HepG2 (cell line): ENCODE measurements around the gene ADAM15. TPM values are rescaled to one million over a fixed set of nuclear protein-coding genes. Genes with fewer than 3 reads are reported as not detected.

Experiments used
- ARID3A ChIP-seq: IDR thresholded peaks from 2 replicates; pipeline ENCODE4 v1.6.1; 2012; ENCODE audit warnings: low read depth, low read length, improper control_type of control experiment
- CBX5 ChIP-seq: sonication (generic); formaldehyde crosslinking; IDR thresholded peaks from 2 replicates; pipeline ENCODE4 v1.4.0; 2020; ENCODE audit warnings: missing genetic modification reagents, borderline replicate concordance
- ELF1 ChIP-seq: sonication (generic); formaldehyde crosslinking; IDR thresholded peaks from 2 replicates; pipeline ENCODE4 v1.4.0; 2020; ENCODE audit warnings: missing genetic modification reagents
- ELF3 ChIP-seq: IDR thresholded peaks from 2 replicates; pipeline ENCODE4 v1.6.1; 2016; ENCODE audit warnings: missing genetic modification reagents, missing compliant biosample characterization
- ESRRA ChIP-seq: sonication (generic); formaldehyde crosslinking; IDR thresholded peaks from 2 replicates; pipeline ENCODE4 v1.5.1; 2020; ENCODE audit warnings: mild to moderate bottlenecking, low read depth, missing genetic modification reagents
- FUBP1 ChIP-seq: sonication (generic); formaldehyde crosslinking; IDR thresholded peaks from 2 replicates; pipeline ENCODE4 v1.5.1; 2020; ENCODE audit warnings: missing genetic modification reagents, mild to moderate bottlenecking, borderline replicate concordance
- HDAC1 ChIP-seq: sonication (generic); formaldehyde crosslinking; IDR thresholded peaks from 2 replicates; pipeline ENCODE4 v1.5.1; 2020; ENCODE audit warnings: mild to moderate bottlenecking, missing genetic modification reagents
- KAT7 ChIP-seq: IDR thresholded peaks from 2 replicates; pipeline ENCODE4 v1.6.1; 2018; ENCODE audit warnings: borderline replicate concordance, missing compliant biosample characterization
- KDM6A ChIP-seq: IDR thresholded peaks from 2 replicates; pipeline ENCODE4 v1.6.1; 2016; ENCODE audit warnings: low read depth
- MIER2 ChIP-seq: IDR thresholded peaks from 2 replicates; pipeline ENCODE4 v1.6.1; 2016; ENCODE audit warnings: missing biosample characterization, missing genetic modification reagents
- NFKBIZ ChIP-seq: IDR thresholded peaks from 2 replicates; pipeline ENCODE4 v1.6.1; 2018; ENCODE audit warnings: missing genetic modification reagents, missing compliant biosample characterization
- POGK ChIP-seq: sonication (generic); formaldehyde crosslinking; conservative IDR thresholded peaks from 2 replicates; pipeline ENCODE4 v1.8.0; 2022; ENCODE audit warnings: mild to moderate bottlenecking, moderate library complexity, missing genetic modification reagents
- SRSF1 ChIP-seq: fragments of 200-400 bp; formaldehyde crosslinking; optimal IDR thresholded peaks from 2 replicates; pipeline ENCODE3; 2017; ENCODE audit warnings: mild to moderate bottlenecking, low read depth, low read length, moderate library complexity
- XRCC5 ChIP-seq: fragments of 200-400 bp; formaldehyde crosslinking; optimal IDR thresholded peaks from 2 replicates; pipeline ENCODE3; 2017; ENCODE audit warnings: mild to moderate bottlenecking, low read length
- ZBTB33 ChIP-seq: sonication (generic); formaldehyde crosslinking; IDR thresholded peaks from 2 replicates; pipeline ENCODE4 v1.4.0; 2020; ENCODE audit warnings: missing genetic modification reagents
- ZNF230 ChIP-seq: sonication (generic); formaldehyde crosslinking; IDR thresholded peaks from 2 replicates; pipeline ENCODE4 v1.4.0; 2020; ENCODE audit warnings: mild to moderate bottlenecking, missing genetic modification reagents
- polyA plus RNA-seq, 8 experiments: library from polyadenylated mRNA; depleted of rRNA in 3 of 8; stranded (reverse) in 7 of 8; unstranded in 1 of 8; fragments of >200 nt; fragmentation: Illumina TruSeq in 4 of 8; extraction: Trizol in 4 of 8; gene quantifications; 2 replicates each; pipeline versions ENCODE4 v1.2.1 to v1.2.3, GENCODE V29; 2011 to 2016; ENCODE audit warnings: low read depth in 4 of 8, missing spikeins in 1 of 8, mixed read lengths in 1 of 8; ENCODE audit not compliant: insufficient read depth in 1 of 8
- total RNA-seq, 5 experiments: library from RNA; depleted of rRNA; stranded (reverse); fragments of >200 nt; fragmentation: Illumina TruSeq; extraction: Trizol; gene quantifications; 2 replicates each; pipeline ENCODE4 v1.2.3, GENCODE V29; 2016; ENCODE audit warnings: low read depth in 1 of 5

ADAM15 gene
- total and polyA plus RNA-seq, 2 of the 13 experiments (the other 11 are each of a cell fraction or from before 2014, with no cell fraction given): 17.9 to 25.6 TPM

GRCh38 chr1:155061381-155062150, 10.4 kb downstream of the ADAM15 start (continued):
- TF ChIP-seq ZBTB33 (CRISPR knock-in tag) (peak; percentile 24; the same call in 1 of the 2 replicates), CBX5 (CRISPR knock-in tag) (no peak), ARID3A (no peak), ESRRA (peak; percentile 51; the same call in 1 of the 2 replicates), KAT7 (no peak), MIER2 (CRISPR knock-in tag) (0 out of 2 replicates have a peak, but pooled peaks have one; percentile 13), FUBP1 (CRISPR knock-in tag) (no peak), KDM6A (CRISPR knock-in tag) (no peak), POGK (CRISPR knock-in tag) (0 out of 2 replicates have a peak, but pooled peaks have one; percentile 62), NFKBIZ (CRISPR knock-in tag) (no peak), ZNF230 (CRISPR knock-in tag) (0 out of 2 replicates have a peak, but pooled peaks have one; percentile 30), HDAC1 (CRISPR knock-in tag) (no peak), SRSF1 (peak; percentile 55), ELF3 (CRISPR knock-in tag) (peak; percentile 35; the same call in 1 of the 2 replicates), XRCC5 (peak; percentile 58), ELF1 (CRISPR knock-in tag) (no peak)
